OCI-LY1 (cell line): ENCODE results near the gene AFAP1.

Experiments
- CTCF ChIP-seq: fragments of 200-600 bp; sonication (generic), shearing (Covaris generic); IDR thresholded peaks from 2 replicates; pipeline ENCODE4 v1.5.1; 2017; ENCODE audit warnings: mild to moderate bottlenecking, antibody characterized with exemption, low read length, moderate library complexity, mixed read lengths
- EZH2 ChIP-seq: fragments of 200-600 bp; sonication (generic), shearing (Covaris generic); IDR thresholded peaks from 2 replicates; pipeline ENCODE4 v1.8.0; 2017; ENCODE audit warnings: borderline replicate concordance, mixed run types, mild to moderate bottlenecking, antibody characterized with exemption, low read length, moderate library complexity, mixed read lengths

GRCh38 chr4:7823416-7823824 is 116.2 kb downstream of the AFAP1 start:
- TF ChIP-seq CTCF (no peak), EZH2 (no peak)
